ENCODE data around the gene TOLLIP.
A peak's percentile ranks its signal among the peaks of the same experiment; 100 is the strongest.

TOLLIP gene

DNA sequence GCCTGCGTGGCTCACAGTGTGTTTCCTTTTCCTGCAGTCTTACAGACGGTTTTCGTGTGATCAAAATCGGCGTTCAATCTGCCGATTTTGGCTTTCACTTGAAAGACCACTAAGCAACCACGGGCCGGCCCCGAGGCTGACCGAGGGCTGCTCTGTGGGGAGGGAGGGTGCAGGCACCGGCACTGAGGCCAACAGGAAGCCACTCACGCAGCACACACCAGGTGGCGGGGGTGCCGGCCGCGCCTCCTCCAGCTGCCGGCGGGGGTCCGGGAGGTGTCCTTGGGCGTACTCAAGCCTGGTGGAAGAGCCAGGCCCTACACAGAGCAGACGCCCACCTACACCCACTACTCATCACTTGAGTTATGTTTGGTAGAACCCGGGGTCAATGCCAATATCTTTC, 14.3 kb downstream of the TOLLIP start:
- TF ChIP-seq TEAD4 (IDR thresholded peaks at IDR 0.05) = no peak
- TF ChIP-seq FOXM1 (IDR thresholded peaks at IDR 0.05; ENCODE audit: borderline replicate concordance, low read depth) = no peak
- no peak for TF ChIP-seq RAD21 (IDR thresholded peaks at IDR 0.05; ENCODE audit: low read depth)
- TF ChIP-seq, protein P1, sequence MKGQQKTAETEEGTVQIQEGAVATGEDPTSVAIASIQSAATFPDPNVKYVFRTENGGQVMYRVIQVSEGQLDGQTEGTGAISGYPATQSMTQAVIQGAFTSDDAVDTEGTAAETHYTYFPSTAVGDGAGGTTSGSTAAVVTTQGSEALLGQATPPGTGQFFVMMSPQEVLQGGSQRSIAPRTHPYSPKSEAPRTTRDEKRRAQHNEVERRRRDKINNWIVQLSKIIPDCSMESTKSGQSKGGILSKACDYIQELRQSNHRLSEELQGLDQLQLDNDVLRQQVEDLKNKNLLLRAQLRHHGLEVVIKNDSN (IDR thresholded peaks at IDR 0.05) = no peak

DNA sequence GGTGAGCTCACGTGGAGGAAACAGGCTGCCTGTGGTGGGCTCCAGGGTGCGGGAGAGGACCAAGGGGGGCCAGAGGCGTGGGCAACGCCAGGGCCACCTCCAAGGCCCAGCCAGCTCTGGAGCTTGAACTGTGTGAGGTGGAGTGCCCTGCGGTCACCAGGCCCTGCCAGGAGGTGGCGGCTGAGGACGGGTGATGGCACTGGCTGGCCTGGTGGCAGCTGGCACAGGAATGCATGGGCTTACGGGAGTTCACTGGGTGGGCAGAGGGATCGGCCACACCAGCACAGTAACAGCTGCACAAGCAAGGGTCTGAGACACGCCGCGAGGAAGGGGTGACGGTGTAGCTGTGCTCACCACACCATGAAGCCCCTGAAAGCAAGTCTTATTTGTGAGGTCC, 15.8 kb downstream of the TOLLIP start:
- TF ChIP-seq YY1 (IDR thresholded peaks at IDR 0.05; ENCODE audit: low read depth) = no peak
- TF ChIP-seq RAD21 (IDR thresholded peaks at IDR 0.05; ENCODE audit: low read depth) = peak; percentile 55

DNA sequence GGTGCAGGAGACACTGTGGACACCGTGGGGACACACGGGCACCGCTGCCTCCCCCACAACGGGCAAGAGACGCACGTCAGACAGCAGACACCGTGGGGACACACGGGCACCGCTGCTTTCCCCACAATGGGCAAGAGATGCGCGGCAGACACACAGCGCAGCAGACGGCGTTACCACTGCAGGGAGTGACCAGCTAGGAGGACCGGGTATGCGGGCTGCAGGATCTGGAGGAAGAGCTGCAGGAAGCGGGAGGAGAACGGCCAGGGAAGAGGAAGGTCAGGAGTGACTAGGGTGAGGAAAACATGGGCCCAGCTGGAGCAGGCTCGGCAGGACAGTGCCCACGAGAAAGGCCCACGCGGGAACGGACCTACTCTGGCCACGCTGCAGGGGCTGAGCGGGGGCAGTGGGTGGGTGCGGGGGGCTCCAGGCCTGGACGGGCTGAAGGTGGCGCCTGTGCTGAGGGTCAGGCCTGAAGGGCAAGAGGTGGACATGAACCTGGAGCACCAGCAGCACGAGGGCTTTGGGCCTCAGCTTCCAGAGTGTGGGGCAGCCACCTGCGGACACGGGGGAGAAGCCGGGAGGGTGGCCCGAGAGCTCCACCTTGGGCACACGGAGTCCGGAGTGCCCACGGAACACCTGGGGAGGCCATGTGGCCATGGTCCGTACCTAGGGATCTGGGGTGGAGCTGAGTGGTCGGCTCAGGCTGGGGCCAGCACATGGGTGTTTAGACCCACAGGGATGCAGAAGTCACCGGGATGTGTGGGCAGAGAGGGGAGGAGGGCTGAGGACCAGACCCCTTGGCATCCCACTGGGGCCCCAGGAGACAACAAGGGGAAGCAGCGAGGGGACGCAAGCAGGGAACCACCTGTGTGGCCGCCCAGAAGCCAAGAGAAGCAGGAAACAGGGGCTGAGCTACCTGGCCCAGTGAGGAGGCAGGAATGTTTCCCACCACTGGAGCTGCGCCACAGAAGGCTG, 16.5 kb downstream of the TOLLIP start:
- TF ChIP-seq CREB1 (IDR thresholded peaks at IDR 0.05; ENCODE audit: low read depth) (no peak), TEAD4 (IDR thresholded peaks at IDR 0.05) (no peak)

DNA sequence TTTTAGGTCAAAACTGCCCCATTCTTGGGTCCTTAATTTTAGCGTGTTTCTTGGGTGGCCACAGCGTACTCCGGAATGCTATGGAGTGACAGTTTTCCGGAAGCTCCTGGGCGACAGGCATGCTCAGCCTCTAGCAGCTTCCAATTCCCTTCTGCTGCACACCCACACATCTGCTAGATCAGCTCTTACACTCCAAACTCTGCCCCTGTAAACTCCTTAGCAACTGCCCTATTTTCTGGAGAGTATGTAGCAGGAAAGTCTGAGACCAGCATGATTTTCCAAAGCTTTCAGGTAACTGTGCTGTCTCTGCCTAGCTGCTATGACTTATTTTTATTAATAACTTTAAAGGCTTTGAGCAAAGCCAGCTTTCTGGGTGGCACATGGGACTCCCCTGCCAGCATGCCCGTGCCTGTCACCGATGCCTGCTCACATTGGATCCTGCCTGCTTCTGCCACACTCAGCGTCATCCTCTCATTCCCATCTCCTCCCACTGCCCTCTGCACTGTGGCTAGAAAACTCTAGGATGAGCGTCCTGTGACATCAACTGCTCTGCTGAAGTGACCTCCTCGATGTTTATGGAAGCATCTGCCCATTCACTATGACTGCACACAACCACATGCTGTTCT, 17.3 kb downstream of the TOLLIP start:
- TF ChIP-seq ZBTB7A (IDR thresholded peaks at IDR 0.05; ENCODE audit: low read depth) = no peak
- no peak for TF ChIP-seq YY1 (IDR thresholded peaks at IDR 0.05; ENCODE audit: low read depth)
- TF ChIP-seq TCF12 (IDR thresholded peaks at IDR 0.05; ENCODE audit: low read depth) = no peak
- no peak for TF ChIP-seq EP300 (IDR thresholded peaks at IDR 0.05; ENCODE audit: borderline replicate concordance)
- no peak for TF ChIP-seq CEBPB (IDR thresholded peaks at IDR 0.05)
- no peak for TF ChIP-seq EGR1 (IDR thresholded peaks at IDR 0.05)
- no peak for TF ChIP-seq TEAD4 (IDR thresholded peaks at IDR 0.05)
- no peak for TF ChIP-seq TAF1 (IDR thresholded peaks at IDR 0.05; ENCODE audit: low read depth)
- TF ChIP-seq FOXM1 (IDR thresholded peaks at IDR 0.05; ENCODE audit: borderline replicate concordance, low read depth) = no peak
- TF ChIP-seq, protein P1 (IDR thresholded peaks at IDR 0.05) = no peak
- no peak for TF ChIP-seq RAD21 (IDR thresholded peaks at IDR 0.05; ENCODE audit: low read depth)
- TF ChIP-seq, protein P2, sequence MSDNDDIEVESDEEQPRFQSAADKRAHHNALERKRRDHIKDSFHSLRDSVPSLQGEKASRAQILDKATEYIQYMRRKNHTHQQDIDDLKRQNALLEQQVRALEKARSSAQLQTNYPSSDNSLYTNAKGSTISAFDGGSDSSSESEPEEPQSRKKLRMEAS (IDR thresholded peaks at IDR 0.05) = no peak
- TF ChIP-seq NFIC (IDR thresholded peaks at IDR 0.05) = no peak
- TF ChIP-seq, protein P3, sequence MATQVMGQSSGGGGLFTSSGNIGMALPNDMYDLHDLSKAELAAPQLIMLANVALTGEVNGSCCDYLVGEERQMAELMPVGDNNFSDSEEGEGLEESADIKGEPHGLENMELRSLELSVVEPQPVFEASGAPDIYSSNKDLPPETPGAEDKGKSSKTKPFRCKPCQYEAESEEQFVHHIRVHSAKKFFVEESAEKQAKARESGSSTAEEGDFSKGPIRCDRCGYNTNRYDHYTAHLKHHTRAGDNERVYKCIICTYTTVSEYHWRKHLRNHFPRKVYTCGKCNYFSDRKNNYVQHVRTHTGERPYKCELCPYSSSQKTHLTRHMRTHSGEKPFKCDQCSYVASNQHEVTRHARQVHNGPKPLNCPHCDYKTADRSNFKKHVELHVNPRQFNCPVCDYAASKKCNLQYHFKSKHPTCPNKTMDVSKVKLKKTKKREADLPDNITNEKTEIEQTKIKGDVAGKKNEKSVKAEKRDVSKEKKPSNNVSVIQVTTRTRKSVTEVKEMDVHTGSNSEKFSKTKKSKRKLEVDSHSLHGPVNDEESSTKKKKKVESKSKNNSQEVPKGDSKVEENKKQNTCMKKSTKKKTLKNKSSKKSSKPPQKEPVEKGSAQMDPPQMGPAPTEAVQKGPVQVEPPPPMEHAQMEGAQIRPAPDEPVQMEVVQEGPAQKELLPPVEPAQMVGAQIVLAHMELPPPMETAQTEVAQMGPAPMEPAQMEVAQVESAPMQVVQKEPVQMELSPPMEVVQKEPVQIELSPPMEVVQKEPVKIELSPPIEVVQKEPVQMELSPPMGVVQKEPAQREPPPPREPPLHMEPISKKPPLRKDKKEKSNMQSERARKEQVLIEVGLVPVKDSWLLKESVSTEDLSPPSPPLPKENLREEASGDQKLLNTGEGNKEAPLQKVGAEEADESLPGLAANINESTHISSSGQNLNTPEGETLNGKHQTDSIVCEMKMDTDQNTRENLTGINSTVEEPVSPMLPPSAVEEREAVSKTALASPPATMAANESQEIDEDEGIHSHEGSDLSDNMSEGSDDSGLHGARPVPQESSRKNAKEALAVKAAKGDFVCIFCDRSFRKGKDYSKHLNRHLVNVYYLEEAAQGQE (IDR thresholded peaks at IDR 0.05; ENCODE audit: low read depth) = no peak
- TF ChIP-seq CREB1 (IDR thresholded peaks at IDR 0.05; ENCODE audit: low read depth) = no peak

DNA sequence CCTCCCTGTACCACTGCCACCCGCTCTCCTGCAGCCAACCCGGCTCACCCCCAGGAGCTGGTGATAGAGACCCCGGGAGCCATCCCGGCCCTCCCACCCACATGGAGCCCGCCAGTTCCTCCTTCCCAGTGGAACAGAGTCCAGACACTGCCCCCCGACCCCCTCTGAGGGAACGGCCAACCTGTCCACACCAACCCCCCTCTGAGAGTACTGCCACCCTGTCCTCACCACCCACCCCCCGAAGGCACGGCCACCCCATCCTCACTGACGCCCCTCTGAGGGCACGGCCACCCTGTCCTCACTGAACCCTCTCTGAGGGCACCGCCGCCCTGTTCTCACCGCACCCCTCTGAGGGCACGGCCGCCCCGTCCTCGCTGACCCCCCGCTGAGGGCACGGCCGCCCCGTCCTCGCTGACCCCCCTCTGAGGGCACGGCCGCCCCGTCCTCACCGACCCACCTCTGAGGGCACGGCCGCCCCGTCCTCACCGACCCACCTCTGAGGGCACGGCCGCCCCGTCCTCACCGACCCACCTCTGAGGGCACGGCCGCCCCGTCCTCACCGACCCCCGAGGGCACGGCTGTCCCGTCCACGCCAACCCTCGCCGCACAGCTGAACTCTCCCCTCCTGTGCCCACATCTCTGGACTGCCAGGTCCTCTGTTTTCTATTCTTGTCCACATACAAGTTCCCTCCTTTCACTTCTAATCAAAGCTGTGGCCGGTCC, 18.0 kb downstream of the TOLLIP start:
- TF ChIP-seq, protein P2 (IDR thresholded peaks at IDR 0.05) = no peak
- TF ChIP-seq CREB1 (IDR thresholded peaks at IDR 0.05; ENCODE audit: low read depth) = no peak
- no peak for TF ChIP-seq TEAD4 (IDR thresholded peaks at IDR 0.05)
- no peak for TF ChIP-seq TAF1 (IDR thresholded peaks at IDR 0.05; ENCODE audit: low read depth)
- no peak for TF ChIP-seq RAD21 (IDR thresholded peaks at IDR 0.05; ENCODE audit: low read depth)
- no peak for TF ChIP-seq FOXM1 (IDR thresholded peaks at IDR 0.05; ENCODE audit: borderline replicate concordance, low read depth)
- TF ChIP-seq NFIC (IDR thresholded peaks at IDR 0.05) = no peak
- no peak for TF ChIP-seq TCF12 (IDR thresholded peaks at IDR 0.05; ENCODE audit: low read depth)
- no peak for TF ChIP-seq CEBPB (IDR thresholded peaks at IDR 0.05)
- TF ChIP-seq ZBTB7A (IDR thresholded peaks at IDR 0.05; ENCODE audit: low read depth) = no peak
- TF ChIP-seq EP300 (IDR thresholded peaks at IDR 0.05; ENCODE audit: borderline replicate concordance) = no peak
- TF ChIP-seq, protein P3 (IDR thresholded peaks at IDR 0.05; ENCODE audit: low read depth) = no peak
- no peak for TF ChIP-seq EGR1 (IDR thresholded peaks at IDR 0.05)

Measured in Ishikawa (cell line).